GM23338 (cell line): ENCODE data around the gene RNF17. TPM values are rescaled to one million over a fixed set of nuclear protein-coding genes. Genes with fewer than 3 reads are reported as not detected.

Experiments used
- ATAC-seq: fragments of 200-7000 bp; cut with Tn5 transposase; 3 replicates; pipeline ENCODE4 v1.9.1; 2020
- DNase-seq: peaks from one replicate; pipeline ENCODE4 v3.0.0-alpha.2; 2015; ENCODE audit warnings: low spot score
- H2AFZ ChIP-seq: fragments of 200-600 bp; sonication (generic); 2 replicates; pipeline ENCODE4 v1.8.0; 2016; ENCODE audit warnings: antibody characterized with exemption, mild to moderate bottlenecking, moderate library complexity
- H3F3A ChIP-seq: fragments of 200-600 bp; sonication (generic); replicated peaks from 2 replicates; pipeline ENCODE4 v1.8.0; 2017; ENCODE audit warnings: antibody characterized with exemption, mixed run types, low read depth
- H3K27ac ChIP-seq: fragments of 200-600 bp; sonication (generic); 2 replicates; pipeline ENCODE4 v1.6.1; 2016; ENCODE audit warnings: low read depth
- H3K27me3 ChIP-seq: fragments of 200-600 bp; sonication (generic); 2 replicates; pipeline ENCODE4 v1.8.0; 2016; ENCODE audit warnings: mild to moderate bottlenecking, mixed run types, moderate library complexity; ENCODE audit not compliant: insufficient read depth
- H3K36me3 ChIP-seq: fragments of 200-600 bp; sonication (generic); 2 replicates; pipeline ENCODE4 v1.8.0; 2016; ENCODE audit warnings: mild to moderate bottlenecking; ENCODE audit not compliant: insufficient read depth
- H3K4me1 ChIP-seq: fragments of 200-600 bp; sonication (generic); 2 replicates; pipeline ENCODE4 v1.8.0; 2016; ENCODE audit warnings: mild to moderate bottlenecking, moderate library complexity; ENCODE audit not compliant: insufficient read depth
- H3K4me2 ChIP-seq: fragments of 200-600 bp; sonication (generic); 2 replicates; pipeline ENCODE4 v1.7.1; 2017; ENCODE audit warnings: mixed run types
- H3K4me3 ChIP-seq: fragments of 200-600 bp; sonication (generic); 2 replicates; pipeline ENCODE4 v1.6.1; 2016; ENCODE audit warnings: mixed run types
- H3K79me2 ChIP-seq: fragments of 200-600 bp; sonication (generic); replicated peaks from 2 replicates; pipeline ENCODE4 v1.8.0; 2017; ENCODE audit warnings: mild to moderate bottlenecking; ENCODE audit not compliant: insufficient read depth
- H3K9me2 ChIP-seq: fragments of 200-600 bp; sonication (generic); 2 replicates; pipeline ENCODE4 v1.8.0; 2017; ENCODE audit not compliant: insufficient read depth
- H4K20me1 ChIP-seq: fragments of 200-600 bp; sonication (generic); replicated peaks from 2 replicates; pipeline ENCODE4 v1.8.0; 2017; ENCODE audit warnings: mild to moderate bottlenecking; ENCODE audit not compliant: insufficient read depth
- H3K27ac Mint-ChIP-seq: 2 replicates; pipeline ENCODE4 v1.8.0; 2020; ENCODE audit warnings: inconsistent platforms, mild to moderate bottlenecking, moderate library complexity, mixed read lengths
- H3K27me3 Mint-ChIP-seq: 3 replicates; pipeline ENCODE4 v1.8.0; 2022; ENCODE audit warnings: low read depth, mild to moderate bottlenecking, moderate library complexity, mixed read lengths, inconsistent platforms; ENCODE audit not compliant: insufficient read depth, poor library complexity
- H3K36me3 Mint-ChIP-seq: 3 replicates; pipeline ENCODE4 v1.8.0; 2021; ENCODE audit warnings: low read depth, mild to moderate bottlenecking, inconsistent platforms, moderate library complexity, mixed read lengths
- H3K4me1 Mint-ChIP-seq: 3 replicates; pipeline ENCODE4 v1.8.0; 2020; ENCODE audit warnings: mild to moderate bottlenecking, inconsistent platforms, mixed read lengths
- H3K4me3 Mint-ChIP-seq: 3 replicates; pipeline ENCODE4 v1.8.0; 2021; ENCODE audit warnings: moderate library complexity, mild to moderate bottlenecking, inconsistent platforms, mixed read lengths
- H3K9me3 Mint-ChIP-seq: 3 replicates; pipeline ENCODE4 v1.8.0; 2020; ENCODE audit warnings: moderate library complexity, mild to moderate bottlenecking, inconsistent platforms, mixed read lengths
- CTCF ChIP-seq, 2 experiments: fragments of 200-600 bp in 1 of 2; sonication (generic) in 1 of 2; conservative IDR thresholded peaks; 2 replicates each; pipeline versions ENCODE4 v1.5.1 to v1.6.1; 2016 to 2017; ENCODE audit warnings: antibody characterized with exemption in 2 of 2, low read depth in 2 of 2, mild to moderate bottlenecking in 2 of 2, moderate library complexity in 1 of 2
- ETS1 ChIP-seq: IDR thresholded peaks from 2 replicates; pipeline ENCODE4 v1.6.1; 2016; ENCODE audit warnings: antibody characterized with exemption
- EZH2 ChIP-seq: fragments of 200-600 bp; sonication (generic); IDR thresholded peaks from one replicate; pipeline ENCODE4 v1.8.0; 2017; ENCODE audit warnings: antibody characterized with exemption, mild to moderate bottlenecking, low read depth; ENCODE audit not compliant: unreplicated experiment
- NANOG ChIP-seq: IDR thresholded peaks from 2 replicates; pipeline ENCODE4 v1.6.1; 2016; ENCODE audit warnings: antibody characterized with exemption, borderline replicate concordance
- POLR2AphosphoS5 ChIP-seq: IDR thresholded peaks from 2 replicates; pipeline ENCODE4 v1.6.1; 2016; ENCODE audit warnings: antibody characterized with exemption, low read depth
- ZNF462 ChIP-seq: fragments of 250-450 bp; sonication (Bioruptor Pico); IDR thresholded peaks from 2 replicates; pipeline ENCODE4 v1.5.0; 2020; ENCODE audit warnings: mild to moderate bottlenecking, moderate library complexity
- polyA plus RNA-seq: library from polyadenylated mRNA; unstranded; fragments of >200 nt; fragmentation: Nextera tagmentation; extraction: Ambion mirVana; gene quantifications from 2 replicates; pipeline ENCODE4 v1.2.1, GENCODE V29; 2016
- total RNA-seq: library from RNA; depleted of rRNA; stranded (reverse); fragments of >200 nt; shearing (Covaris generic); gene quantifications from 2 replicates; pipeline ENCODE4 v1.2.3, GENCODE V29; 2014

Gene RNF17
- total and polyA plus RNA-seq, 2 experiments from 2014 or later: 0.16 TPM; not detected in 1

- H3K27ac Mint-ChIP-seq: no peak overlapping the region
Observed at GRCh38 chr13:24738366-24738847, 25.6 kb upstream of the RNF17 start.

More at GRCh38 chr13:24738366-24738847, 25.6 kb upstream of the RNF17 start:
- Mint-ChIP-seq H3K27me3 (peaks cover 15% of the 10 kb centered on the region), H3K36me3 (no peaks in the 10 kb centered on the region), H3K4me3 (no peak overlapping the region), H3K9me3 (no peaks in the 10 kb centered on the region), H3K4me1 (peaks cover 9% of the 10 kb centered on the region)
- no peak for TF ChIP-seq POLR2AphosphoS5
- TF ChIP-seq CTCF (conservative IDR thresholded peaks at IDR 0.05; ENCODE audit: low read depth in 2 of 2): no peak
- TF ChIP-seq ZNF462: no peak
- TF ChIP-seq NANOG: no peak
- TF ChIP-seq ETS1: no peak
- no peak for TF ChIP-seq EZH2
- Histone ChIP-seq H3K9me2 (no peaks in the 10 kb centered on the region), H3K4me1 (no peaks in the 10 kb centered on the region), H4K20me1 (no peaks in the 10 kb centered on the region), H2AFZ (peak overlapping the region; percentile 38), H3K4me3 (no peak overlapping the region), H3K36me3 (no peaks in the 10 kb centered on the region), H3K27ac (no peak overlapping the region), H3K27me3 (peaks cover 10% of the 10 kb centered on the region), H3F3A (no peaks in the 10 kb centered on the region), H3K4me2 (no peak overlapping the region), H3K79me2 (no peaks in the 10 kb centered on the region)
- ATAC-seq (no peak), DNase-seq (no peak)
